ENCODE data around the gene TBC1D5.

The TBC1D5 gene

DNA sequence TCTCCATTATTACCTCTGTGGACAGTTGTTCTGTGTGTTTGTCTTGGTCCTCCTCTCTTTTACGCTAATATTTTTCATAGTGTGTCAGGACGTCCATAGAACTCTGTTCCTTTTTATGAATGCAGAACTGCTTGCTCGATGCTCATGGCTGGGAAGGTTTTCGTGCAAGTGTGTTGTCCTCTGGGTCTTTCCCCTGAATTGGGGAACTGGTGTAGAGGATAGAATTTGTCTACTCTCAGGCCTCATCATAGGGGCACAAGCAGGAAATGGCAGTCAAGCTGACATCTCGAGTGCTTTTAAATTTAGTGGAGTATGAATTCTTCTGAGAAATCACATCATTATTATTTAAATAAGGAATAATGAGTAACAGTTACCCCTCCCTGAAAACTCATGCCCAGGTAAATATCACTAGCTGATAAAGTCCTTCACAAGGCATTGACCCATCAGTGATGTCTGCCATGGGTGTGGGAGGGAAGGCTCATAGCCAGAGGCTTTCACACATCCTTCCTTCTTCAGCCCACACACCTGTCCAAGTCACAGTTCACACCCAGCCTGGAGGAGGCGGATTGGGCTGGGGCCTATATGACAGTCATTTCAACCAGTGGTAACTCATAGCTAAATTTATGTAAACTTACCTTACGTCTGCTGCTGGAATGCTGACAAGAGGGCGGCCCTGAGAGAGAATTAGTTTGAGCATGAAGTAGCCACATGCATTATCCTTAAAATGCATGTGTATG lies 631.6 kb downstream of the TBC1D5 start:
- TF ChIP-seq, protein P1, sequence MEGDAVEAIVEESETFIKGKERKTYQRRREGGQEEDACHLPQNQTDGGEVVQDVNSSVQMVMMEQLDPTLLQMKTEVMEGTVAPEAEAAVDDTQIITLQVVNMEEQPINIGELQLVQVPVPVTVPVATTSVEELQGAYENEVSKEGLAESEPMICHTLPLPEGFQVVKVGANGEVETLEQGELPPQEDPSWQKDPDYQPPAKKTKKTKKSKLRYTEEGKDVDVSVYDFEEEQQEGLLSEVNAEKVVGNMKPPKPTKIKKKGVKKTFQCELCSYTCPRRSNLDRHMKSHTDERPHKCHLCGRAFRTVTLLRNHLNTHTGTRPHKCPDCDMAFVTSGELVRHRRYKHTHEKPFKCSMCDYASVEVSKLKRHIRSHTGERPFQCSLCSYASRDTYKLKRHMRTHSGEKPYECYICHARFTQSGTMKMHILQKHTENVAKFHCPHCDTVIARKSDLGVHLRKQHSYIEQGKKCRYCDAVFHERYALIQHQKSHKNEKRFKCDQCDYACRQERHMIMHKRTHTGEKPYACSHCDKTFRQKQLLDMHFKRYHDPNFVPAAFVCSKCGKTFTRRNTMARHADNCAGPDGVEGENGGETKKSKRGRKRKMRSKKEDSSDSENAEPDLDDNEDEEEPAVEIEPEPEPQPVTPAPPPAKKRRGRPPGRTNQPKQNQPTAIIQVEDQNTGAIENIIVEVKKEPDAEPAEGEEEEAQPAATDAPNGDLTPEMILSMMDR (IDR thresholded peaks at IDR 0.05; ENCODE audit: control insufficient read depth, insufficient read depth, low read depth, low read length, missing control alignments): no peak
- no peak overlapping the region for H3K4me3 ChIP-seq (ENCODE audit: control insufficient read depth, low read depth, low read length)
- no peak for DNase-seq (ENCODE audit: low read depth)

All from AG09309 (cell line).